Ovary (tissue), 3 donors: ENCODE measurements around the gene CYP2E1.

Experiments used
- EP300 ChIP-seq: sonication (generic); formaldehyde crosslinking; IDR thresholded peaks from one replicate; pipeline ENCODE4 v1.6.1; 2017; ENCODE audit warnings: antibody characterized with exemption
- TF ChIP-seq, protein P1 (sequence below), 3 donors: fragments of 450-650 bp in 2 of 3; fragments of 200-600 bp in 1 of 3; IDR thresholded peaks; one replicate each; pipeline versions ENCODE4 v1.5.1 to v1.8.0; 2016 to 2022; ENCODE audit warnings: antibody characterized with exemption in 3 of 3, mild to moderate bottlenecking in 1 of 3
- donor health status: DM: no; HTN: no; CAD: no.

DNA sequence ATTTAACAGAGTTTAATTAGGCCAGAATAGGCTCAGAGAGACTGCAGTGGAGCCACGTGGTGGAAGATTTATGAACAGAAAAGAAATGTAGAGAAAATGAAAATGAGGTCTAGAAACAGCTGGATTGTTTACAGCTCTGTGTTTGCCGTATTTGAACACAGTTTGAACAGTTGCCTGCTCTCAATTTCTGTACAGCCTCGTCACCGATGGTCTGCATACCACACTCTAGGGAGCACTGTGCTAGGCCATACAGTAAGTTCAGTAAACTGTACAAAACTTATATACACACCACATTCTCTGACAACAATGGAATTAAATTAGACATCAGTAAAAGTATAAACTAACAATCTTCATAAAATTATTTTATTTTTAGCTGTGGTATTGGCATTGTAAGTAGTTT is 11.1 kb upstream of the CYP2E1 start:
- TF ChIP-seq, protein P1, sequence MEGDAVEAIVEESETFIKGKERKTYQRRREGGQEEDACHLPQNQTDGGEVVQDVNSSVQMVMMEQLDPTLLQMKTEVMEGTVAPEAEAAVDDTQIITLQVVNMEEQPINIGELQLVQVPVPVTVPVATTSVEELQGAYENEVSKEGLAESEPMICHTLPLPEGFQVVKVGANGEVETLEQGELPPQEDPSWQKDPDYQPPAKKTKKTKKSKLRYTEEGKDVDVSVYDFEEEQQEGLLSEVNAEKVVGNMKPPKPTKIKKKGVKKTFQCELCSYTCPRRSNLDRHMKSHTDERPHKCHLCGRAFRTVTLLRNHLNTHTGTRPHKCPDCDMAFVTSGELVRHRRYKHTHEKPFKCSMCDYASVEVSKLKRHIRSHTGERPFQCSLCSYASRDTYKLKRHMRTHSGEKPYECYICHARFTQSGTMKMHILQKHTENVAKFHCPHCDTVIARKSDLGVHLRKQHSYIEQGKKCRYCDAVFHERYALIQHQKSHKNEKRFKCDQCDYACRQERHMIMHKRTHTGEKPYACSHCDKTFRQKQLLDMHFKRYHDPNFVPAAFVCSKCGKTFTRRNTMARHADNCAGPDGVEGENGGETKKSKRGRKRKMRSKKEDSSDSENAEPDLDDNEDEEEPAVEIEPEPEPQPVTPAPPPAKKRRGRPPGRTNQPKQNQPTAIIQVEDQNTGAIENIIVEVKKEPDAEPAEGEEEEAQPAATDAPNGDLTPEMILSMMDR (IDR thresholded peaks at IDR 0.05), result no peak
- TF ChIP-seq EP300, result no peak
